Hepatocyte (in vitro differentiated cells): Measurements from ENCODE around the gene TPRG1L.

Source experiments
- CTCF ChIP-seq: fragments of 200-600 bp; sonication (generic); IDR thresholded peaks from 2 replicates; pipeline ENCODE4 v1.5.1; 2016; ENCODE audit warnings: antibody characterized with exemption, mild to moderate bottlenecking; ENCODE audit not compliant: poor library complexity
- EZH2 ChIP-seq: fragments of 200-600 bp; sonication (generic); IDR thresholded peaks from 2 replicates; pipeline ENCODE4 v1.6.1; 2016; ENCODE audit warnings: antibody characterized with exemption, mild to moderate bottlenecking, borderline replicate concordance
- EZH2phosphoT487 ChIP-seq: fragments of 200-600 bp; sonication (generic); IDR thresholded peaks from one replicate; pipeline ENCODE4 v1.6.1; 2018; ENCODE audit warnings: antibody characterized with exemption, mild to moderate bottlenecking, low read depth, moderate library complexity; ENCODE audit not compliant: unreplicated experiment, severe bottlenecking

DNA sequence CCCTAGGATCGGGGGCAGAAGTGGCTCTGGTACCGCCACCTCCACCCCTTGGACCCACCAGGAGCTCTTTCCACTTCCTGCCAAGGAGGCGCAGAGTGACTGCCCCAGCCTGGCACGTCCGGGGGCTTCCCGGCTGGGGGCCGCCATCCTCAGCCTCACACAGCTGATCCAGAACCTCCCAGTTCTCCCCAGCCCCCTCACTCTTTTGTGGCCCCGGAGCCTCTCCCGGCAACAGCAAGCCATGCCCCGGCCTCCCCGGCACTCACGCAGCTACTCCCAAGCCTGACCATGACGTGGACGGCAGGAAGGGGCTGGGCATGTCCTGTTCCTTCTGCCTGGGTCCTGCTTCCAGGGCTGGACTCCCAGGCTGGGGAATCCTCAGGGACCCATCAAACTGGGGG lies 44.6 kb downstream of the TPRG1L start:
- TF ChIP-seq EZH2 (no peak), CTCF (no peak), EZH2phosphoT487 (no peak)
